HepG2 (cell line): ENCODE measurements around the gene LSM14B. TPM values are rescaled to one million over a fixed set of nuclear protein-coding genes. Genes with fewer than 3 reads are reported as not detected.

Source experiments
- ATAC-seq: fragments of 200-7000 bp; cut with Tn5 transposase; 3 replicates; pipeline ENCODE4 v1.9.1; 2020; ENCODE audit warnings: mild to moderate bottlenecking, moderate library complexity
- BruUV-seq: library from RNA; stranded (reverse); fragments of 400-500 nt; replicated peaks from 2 replicates; lab custom pipeline; 2021; lab: Mats Ljungman, UMichigan
- CTCF ChIA-PET: fragments of 300-600 bp; formaldehyde crosslinking; extraction: SDS; loops from one replicate; lab custom pipeline; 2021; ENCODE audit warnings: low total read pairs, inconsistent platforms, low intra/inter-chr PET ratio; lab: Yijun Ruan, JAX
- POLR2A ChIA-PET: fragments of 350-600 bp; sonication (Branson Sonifier 250); formaldehyde crosslinking; loops from one replicate; lab custom pipeline; 2020; ENCODE audit warnings: antibody characterized with exemption, inconsistent platforms; lab: Yijun Ruan, JAX
- DNase-seq: peaks from one replicate; pipeline ENCODE4 v3.0.0-alpha.2; 2015; ENCODE audit warnings: low spot score
- FAIRE-seq: peaks from 3 replicates; lab custom pipeline; 2011; peaks lifted over from hg19 to GRCh38; lab: Jason Lieb, UNC
- H2AFZ ChIP-seq: one replicate; pipeline ENCODE4 v1.6.1; 2011; ENCODE audit warnings: low read length, inconsistent platforms
- H3K27ac ChIP-seq: fragments of 300-600 bp; 3 replicates; pipeline ENCODE4 v1.8.0; 2011; ENCODE audit warnings: mixed run types, mild to moderate bottlenecking, mixed read lengths, low read length, inconsistent platforms; ENCODE audit not compliant: insufficient read depth; ENCODE audit errors: extremely low read length
- H3K27me3 ChIP-seq, 2 experiments: fragments of 200-600 bp in 1 of 2; 2 replicates in 1 of 2; 3 replicates in 1 of 2; pipeline versions ENCODE4 v1.6.0 to v1.8.0; 2011; ENCODE audit warnings: low read length in 2 of 2, mild to moderate bottlenecking in 2 of 2, moderate library complexity in 2 of 2, inconsistent platforms in 1 of 2; ENCODE audit not compliant: insufficient read depth in 2 of 2, control insufficient read depth in 1 of 2
- H3K36me3 ChIP-seq, 2 experiments: fragments of 200-600 bp in 1 of 2; replicated peaks in 1 of 2; 2 replicates in 1 of 2; 3 replicates in 1 of 2; pipeline versions ENCODE4 v1.5.1 to v1.8.0; 2011; ENCODE audit warnings: low read length in 2 of 2, inconsistent platforms in 1 of 2; ENCODE audit not compliant: insufficient read depth in 2 of 2, control insufficient read depth in 1 of 2
- H3K4me1 ChIP-seq: 2 replicates; pipeline ENCODE4 v1.5.1; 2012; ENCODE audit warnings: low read length, inconsistent platforms; ENCODE audit not compliant: insufficient read depth
- H3K4me2 ChIP-seq: 2 replicates; pipeline ENCODE4 v1.6.0; 2011; ENCODE audit warnings: low read depth, low read length, inconsistent platforms
- H3K4me3 ChIP-seq, 3 experiments: fragments of 200-600 bp in 1 of 3; sonication (generic), shearing (Covaris generic) in 1 of 3; replicated peaks in 1 of 3; 2 replicates each; pipeline ENCODE4 v1.5.1; 2011 to 2016; ENCODE audit warnings: low read length in 3 of 3, inconsistent platforms in 2 of 3, low read depth in 2 of 3, mild to moderate bottlenecking in 2 of 3, control low read depth in 1 of 3, mixed read lengths in 1 of 3; ENCODE audit not compliant: insufficient read depth in 1 of 3
- H3K79me2 ChIP-seq: one replicate; pipeline ENCODE4 v1.6.1; 2011; ENCODE audit warnings: low read length, inconsistent platforms; ENCODE audit not compliant: insufficient read depth
- H3K9ac ChIP-seq: 2 replicates; pipeline ENCODE4 v1.6.0; 2011; ENCODE audit warnings: mild to moderate bottlenecking, low read depth, low read length, inconsistent platforms; ENCODE audit not compliant: insufficient read depth
- H3K9me3 ChIP-seq: 2 replicates; pipeline ENCODE4 v1.5.1; 2012; ENCODE audit warnings: mild to moderate bottlenecking, low read length
- H4K20me1 ChIP-seq: 2 replicates; pipeline ENCODE4 v1.6.0; 2011; ENCODE audit warnings: inconsistent platforms, mild to moderate bottlenecking, low read length, moderate library complexity; ENCODE audit not compliant: insufficient read depth
- BATF2 ChIP-seq: sonication (generic); formaldehyde crosslinking; IDR thresholded peaks from 2 replicates; pipeline ENCODE4 v1.8.0; 2022; ENCODE audit warnings: mild to moderate bottlenecking, missing genetic modification reagents, moderate library complexity
- CREB1 ChIP-seq, 2 experiments: fragments of 450-650 bp in 1 of 2; IDR thresholded peaks; 2 replicates each; pipeline ENCODE4 v1.6.1; 2016 to 2017; ENCODE audit warnings: control low read depth in 1 of 2, mild to moderate bottlenecking in 1 of 2, missing compliant biosample characterization in 1 of 2, missing genetic modification characterization in 1 of 2
- GTF2F1 ChIP-seq: fragments of 150-350 bp; IDR thresholded peaks from 2 replicates; pipeline ENCODE4 v1.6.1; 2014; ENCODE audit warnings: low read length
- IRX3 ChIP-seq: sonication (generic); formaldehyde crosslinking; IDR thresholded peaks from 2 replicates; pipeline ENCODE4 v1.8.1; 2023; ENCODE audit warnings: mild to moderate bottlenecking, low read depth, missing genetic modification reagents, borderline replicate concordance
- KIAA2018 ChIP-seq: sonication (generic); formaldehyde crosslinking; IDR thresholded peaks from 2 replicates; pipeline ENCODE4 v1.5.0; 2020; ENCODE audit warnings: mild to moderate bottlenecking, missing genetic modification reagents, borderline replicate concordance
- NR2F2 ChIP-seq: IDR thresholded peaks from 2 replicates; pipeline ENCODE4 v1.6.1; 2012; ENCODE audit warnings: low read depth, inconsistent platforms, borderline replicate concordance
- ONECUT2 ChIP-seq: sonication (generic); formaldehyde crosslinking; IDR thresholded peaks from 2 replicates; pipeline ENCODE4 v1.4.0; 2020; ENCODE audit warnings: missing genetic modification reagents
- RFX1 ChIP-seq: fragments of 450-650 bp; IDR thresholded peaks from 2 replicates; pipeline ENCODE4 v1.6.1; 2017
- ZBTB49 ChIP-seq: sonication (generic); formaldehyde crosslinking; IDR thresholded peaks from 2 replicates; pipeline ENCODE4 v1.4.0; 2020; ENCODE audit warnings: missing genetic modification reagents, borderline replicate concordance
- WGBS: methylation state at CpG from one replicate; pipeline ENCODE4 v1.1.6; 2017; ENCODE audit warnings: low lambda C conversion rate; 5-methylcytosine and 5-hydroxymethylcytosine counted together
- in situ Hi-C: cut with HindIII; loops from 2 replicates; pipeline ENCODE4 v1.10.0; 2017; ENCODE audit warnings: low pct_unique_long_range_greater_than_20kb; ENCODE audit not compliant: extremely low pct_ligation_motif_present
- intact Hi-C: fragments of 100-400 bp; cut with micrococcal nuclease; formaldehyde crosslinking; loops from one replicate; pipeline ENCODE4 v1.10.0; 2022; ENCODE audit not compliant: unreplicated experiment
- polyA plus RNA-seq, 8 experiments: library from polyadenylated mRNA; depleted of rRNA in 3 of 8; stranded (reverse) in 7 of 8; unstranded in 1 of 8; fragments of >200 nt; fragmentation: Illumina TruSeq in 4 of 8; extraction: Trizol in 4 of 8; gene quantifications; 2 replicates each; pipeline versions ENCODE4 v1.2.1 to v1.2.3, GENCODE V29; 2011 to 2016; ENCODE audit warnings: low read depth in 4 of 8, missing spikeins in 1 of 8, mixed read lengths in 1 of 8; ENCODE audit not compliant: insufficient read depth in 1 of 8
- total RNA-seq, 5 experiments: library from RNA; depleted of rRNA; stranded (reverse); fragments of >200 nt; fragmentation: Illumina TruSeq; extraction: Trizol; gene quantifications; 2 replicates each; pipeline ENCODE4 v1.2.3, GENCODE V29; 2016; ENCODE audit warnings: low read depth in 1 of 5

The LSM14B gene
- total and polyA plus RNA-seq, 2 of the 13 experiments (the other 11 are each of a cell fraction or from before 2014, with no cell fraction given), result 43.3 to 79.2 TPM

GRCh38 chr20:62183426-62184142 lies 61.3 kb downstream of the LSM14B start:
- ChIA-PET POLR2A (interaction anchor here (1.3 kb wide), 1 partner anchor 192 kb away, joined by 3 read pairs; no protein-coding TSS in a partner anchor), CTCF (no interaction called here)
- peak overlapping the region; percentile 90 for H3K27ac ChIP-seq
- DNase-seq (no peak), FAIRE-seq (no peak), ATAC-seq (0 out of 3 replicates have a peak, but pooled peaks have one; percentile 4)
- peaks cover 39% of the 10 kb centered on the region for H3K79me2 ChIP-seq
- H4K20me1 ChIP-seq, result no peaks in the 10 kb centered on the region
- intact Hi-C loops, result no loop called here
- WGBS, result 21% methylated on average over 25 of the region's 25 CpGs
- H3K4me3 ChIP-seq, result peak overlapping the region; percentile 87 to 96 (median 90)
- H3K9me3 ChIP-seq, result no peaks in the 10 kb centered on the region
- in situ Hi-C loops, result no loop called here
- BruUV-seq, result TSS peak; percentile 82
- peaks cover 8 to 9% of the 10 kb centered on the region in 2 experiments; a peak in 4 of 5 replicates for H3K36me3 ChIP-seq
- peak overlapping the region; percentile 97 for H3K9ac ChIP-seq
- peak overlapping the region; percentile 95 for H3K4me2 ChIP-seq
- H3K27me3 ChIP-seq, result no peaks in the 10 kb centered on the region; a peak in 1 of 5 replicates
- H3K4me1 ChIP-seq, result peaks cover 48% of the 10 kb centered on the region
- H2AFZ ChIP-seq, result no peak overlapping the region
- TF ChIP-seq IRX3, result 0 out of 2 replicates have a peak, but pooled peaks have one; percentile 26
- no peak for TF ChIP-seq KIAA2018
- TF ChIP-seq ZBTB49 (CRISPR knock-in tag), result no peak
- TF ChIP-seq NR2F2, result no peak
- no peak for TF ChIP-seq CREB1 (IDR thresholded peaks at IDR 0.05)
- TF ChIP-seq CREB1 (CRISPR knock-in tag; IDR thresholded peaks at IDR 0.05), result 0 out of 2 replicates have a peak, but pooled peaks have one; percentile 28
- TF ChIP-seq RFX1, result no peak
- 0 out of 2 replicates have a peak, but pooled peaks have one; percentile 26 for TF ChIP-seq ONECUT2 (CRISPR knock-in tag)
- no peak for TF ChIP-seq BATF2
- no peak for TF ChIP-seq GTF2F1
